GM10248 (cell line): ENCODE measurements around the gene RGS6.

Experiments
- CTCF ChIA-PET: fragments of 300-600 bp; sonication (Branson Sonifier 250); formaldehyde crosslinking; extraction: SDS; loops from one replicate; lab custom pipeline; 2021; ENCODE audit warnings: antibody characterized with exemption; lab: Yijun Ruan, JAX
- POLR2A ChIA-PET: fragments of 350-650 bp; sonication (Branson Sonifier 250); formaldehyde crosslinking; extraction: SDS; loops from one replicate; lab custom pipeline; 2020; ENCODE audit warnings: antibody characterized with exemption; lab: Yijun Ruan, JAX
- DNase-seq: peaks from one replicate; pipeline ENCODE4 v3.0.0; 2012; ENCODE audit errors: extremely low spot score
- CTCF ChIP-seq: IDR thresholded peaks from 2 replicates; pipeline ENCODE4 v1.5.1; 2012; ENCODE audit warnings: mild to moderate bottlenecking, low read depth; ENCODE audit errors: extremely low read depth, missing control alignments, control extremely low read depth

RGS6 gene

DNA sequence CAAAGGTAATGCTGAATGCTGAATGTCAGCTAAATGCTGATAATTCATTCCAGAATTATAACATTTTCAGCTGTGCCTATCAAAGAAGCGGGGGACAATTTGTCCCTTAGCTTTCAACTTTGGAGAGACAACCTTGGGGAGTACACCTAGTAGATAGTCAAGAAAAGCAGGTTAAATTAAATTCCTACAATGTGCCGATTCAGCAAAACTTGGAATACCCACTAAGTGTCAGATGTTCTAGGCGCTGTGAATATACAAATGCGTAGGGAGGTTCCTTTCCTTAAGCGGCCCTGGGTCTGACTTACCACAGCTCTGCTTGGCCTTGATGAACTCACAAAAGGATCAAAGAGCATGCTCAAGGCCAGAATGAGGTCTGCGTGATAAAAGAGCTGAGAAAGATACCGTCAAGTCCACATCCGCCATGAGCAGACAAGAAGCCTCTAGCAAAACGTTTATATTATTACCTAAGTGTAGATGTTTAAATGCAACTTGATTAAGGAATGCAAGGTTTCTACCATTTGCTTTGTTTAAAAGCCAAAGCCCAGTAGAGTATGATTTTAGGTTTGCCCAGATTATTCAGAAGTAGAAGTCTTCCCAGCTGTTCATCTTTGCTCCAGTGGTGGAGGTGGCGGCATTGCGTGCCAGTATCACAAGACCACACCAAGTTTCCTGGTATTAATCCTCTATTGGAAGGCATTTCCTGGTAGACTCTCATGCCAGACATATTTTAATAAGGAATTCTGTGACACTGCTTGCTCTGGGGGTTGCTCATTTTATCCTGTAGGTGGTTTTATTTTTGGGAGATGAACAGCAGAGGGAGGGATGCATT is 593.1 kb downstream of the RGS6 start:
- ChIA-PET POLR2A (no interaction called here), CTCF (interaction anchor here (0.8 to 6.3 kb wide), 4 partner anchors 10 to 422 kb away, joined by 3 to 62 read pairs (median 9); no protein-coding TSS in a partner anchor)
- no peak for DNase-seq
- no peak for TF ChIP-seq CTCF

- ChIA-PET POLR2A (no interaction called here), CTCF (interaction anchor here (0.8 to 6.3 kb wide), 7 partner anchors 9 to 421 kb away, joined by 3 to 62 read pairs (median 5); no protein-coding TSS in a partner anchor)
- no peak for TF ChIP-seq CTCF
- no peak for DNase-seq
Observed at GRCh38 chr14:72527591-72527990, 595.4 kb downstream of the RGS6 start.

GRCh38 chr14:72528059-72528862 is 596.0 kb downstream of the RGS6 start:
- no peak for TF ChIP-seq CTCF
- ChIA-PET CTCF (interaction anchor here (0.8 to 6.3 kb wide), 7 partner anchors 10 to 381 kb away, joined by 3 to 62 read pairs (median 5); no protein-coding TSS in a partner anchor), POLR2A (no interaction called here)
- no peak for DNase-seq

GRCh38 chr14:72528863-72529175 is 596.6 kb downstream of the RGS6 start:
- DNase-seq: no peak
- TF ChIP-seq CTCF: no peak
- ChIA-PET POLR2A (no interaction called here), CTCF (interaction anchor here (1.1 to 6.3 kb wide), 4 partner anchors 10 to 380 kb away, joined by 3 to 62 read pairs (median 4); no protein-coding TSS in a partner anchor)

DNA sequence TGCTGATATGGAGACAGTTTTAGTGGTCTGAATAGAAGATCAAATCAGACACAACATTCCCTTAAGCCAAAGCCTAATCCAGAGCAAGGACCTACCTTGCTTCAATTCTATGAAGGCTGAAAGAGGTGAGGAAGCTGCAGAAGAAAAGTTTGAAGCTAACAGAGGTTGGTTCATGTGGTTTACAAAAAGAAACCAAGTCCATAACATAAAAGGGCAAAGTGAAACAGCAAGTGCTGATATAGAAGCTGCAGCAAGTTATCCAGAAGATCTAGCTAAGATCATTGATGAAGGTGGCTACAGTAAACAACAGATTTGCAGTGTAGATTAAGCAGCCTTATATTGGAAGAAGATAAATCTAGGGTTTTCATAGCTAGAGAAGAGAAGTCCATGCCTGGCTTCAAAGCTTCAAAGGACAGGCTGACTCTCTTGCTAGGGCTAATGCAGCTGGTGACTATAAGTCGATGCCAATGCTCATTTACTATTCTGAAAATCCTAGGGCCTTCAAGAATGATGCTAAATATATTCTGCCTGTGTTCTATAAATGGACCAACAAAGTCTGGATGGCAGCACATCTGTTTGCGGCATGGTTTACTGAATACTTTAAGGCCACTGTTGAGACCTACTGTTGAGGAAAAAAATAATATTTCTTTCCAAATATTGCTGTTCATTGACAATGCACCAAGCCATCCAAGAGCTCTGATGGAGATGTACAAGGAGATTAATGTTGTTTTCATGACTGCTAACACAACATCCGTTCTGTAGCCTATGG is 600.6 kb downstream of the RGS6 start:
- no peak for DNase-seq
- ChIA-PET POLR2A (no interaction called here), CTCF (interaction anchor here (1.1 to 2.2 kb wide), 3 partner anchors 9 to 18 kb away, joined by 4 to 9 read pairs (median 5); no protein-coding TSS in a partner anchor)
- no peak for TF ChIP-seq CTCF

DNA sequence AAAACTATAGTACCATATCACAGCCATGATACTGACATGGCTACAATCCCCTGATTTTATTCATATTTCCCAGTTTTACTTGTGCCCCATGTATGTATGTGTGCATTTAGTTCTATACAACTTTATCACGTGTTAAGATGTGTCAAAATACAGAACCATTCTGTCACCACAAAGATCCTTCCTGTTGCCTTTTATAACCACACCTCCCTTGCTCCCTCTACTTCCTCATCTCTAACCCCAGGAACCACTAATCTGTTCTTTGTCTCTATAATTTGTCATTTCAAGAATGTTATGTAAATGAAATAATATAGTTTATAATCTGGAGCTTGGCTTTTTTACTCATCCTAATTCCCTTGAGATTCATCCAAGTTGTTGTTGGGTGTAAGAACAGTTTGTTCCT is 603.3 kb downstream of the RGS6 start:
- POLR2A ChIA-PET: no interaction called here
- DNase-seq: no peak
- no peak for TF ChIP-seq CTCF
- CTCF ChIA-PET: interaction anchor here (1.0 to 1.5 kb wide), 2 partner anchors 12 to 20 kb away, joined by 4 read pairs; no protein-coding TSS in a partner anchor
